ENCODE results near the gene AMOTL1. TPM values are rescaled to one million over a fixed set of nuclear protein-coding genes. Genes with fewer than 3 reads are reported as not detected.

AMOTL1 gene
- total and polyA plus RNA-seq, 2 of the 8 experiments (the other 6 are each of a cell fraction or from before 2014, with no cell fraction given), result 9.0 to 27.6 TPM

DNA sequence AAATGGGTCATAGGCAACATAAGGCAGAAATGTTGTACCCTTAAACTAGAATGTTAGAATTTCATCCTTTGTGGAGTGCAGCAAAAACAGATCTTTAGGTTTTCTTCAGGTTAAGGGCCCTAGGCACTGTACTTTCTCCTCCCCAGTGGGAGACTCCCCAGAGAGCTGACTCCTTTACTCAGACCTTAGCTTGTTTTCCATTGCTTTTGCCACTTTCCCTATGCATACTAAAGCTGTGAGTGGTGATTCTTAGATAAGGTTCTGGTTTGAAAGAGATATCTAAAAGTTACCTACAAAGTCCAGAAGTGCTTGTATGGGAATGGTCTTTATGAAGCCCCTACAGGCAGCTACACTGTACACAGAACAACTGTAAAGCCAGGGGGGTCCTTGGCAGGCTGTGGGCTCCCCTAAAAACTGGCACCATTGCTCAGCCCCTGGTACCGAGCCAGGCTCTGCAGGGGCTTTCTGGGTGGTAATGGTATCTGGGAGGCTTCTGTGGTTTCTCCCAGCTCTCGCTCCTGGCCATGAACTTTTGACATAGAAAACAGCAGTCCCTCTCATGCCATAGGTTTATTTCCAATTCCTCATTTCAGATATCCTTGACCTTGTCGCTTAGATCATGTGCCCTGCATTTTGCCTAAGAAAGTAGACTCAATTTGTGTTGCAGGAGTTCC, 23.2 kb downstream of the AMOTL1 start:
- no peak overlapping the region for H3K4ac ChIP-seq (replicated peaks; ENCODE audit: insufficient read length, low read depth, low read length)
- ChIA-PET CTCF (ENCODE audit: partially characterized antibody) (interaction anchor here (0.6 to 1.3 kb wide), 3 partner anchors 13 to 135 kb away, joined by 3 read pairs; no protein-coding TSS in a partner anchor), POLR2A (ENCODE audit: partially characterized antibody) (no interaction called here)
- H2AK5ac ChIP-seq (ENCODE audit: low read depth, low read length), result no peak overlapping the region
- no peak overlapping the region for H4K91ac ChIP-seq (replicated peaks; ENCODE audit: insufficient read length, low read length)
- H3K14ac ChIP-seq (ENCODE audit: insufficient read length), result no peak overlapping the region
- no peak overlapping the region for H3K56ac ChIP-seq (replicated peaks; ENCODE audit: insufficient read length, low read depth, low read length)
- no peaks in the 10 kb centered on the region for H3K36me3 ChIP-seq (ENCODE audit: control insufficient read depth in 2 of 4, insufficient read depth in 4 of 4, low read length in 3 of 4)
- H2BK12ac ChIP-seq (ENCODE audit: low read depth, low read length), result no peak overlapping the region
- peaks cover 0 to 79% of the 10 kb centered on the region in 2 experiments; a peak in 3 of 4 replicates for H3K79me2 ChIP-seq (ENCODE audit: control insufficient read depth in 1 of 2, insufficient read depth in 2 of 2, low read length in 2 of 2)
- DNase-seq (ENCODE audit: low read depth in 1 of 2, low spot score in 2 of 2) (no peak), FAIRE-seq (no peak)
- H3K79me1 ChIP-seq (ENCODE audit: low read depth, low read length), result peaks cover 7% of the 10 kb centered on the region; the same call in 1 of the 2 replicates
- no peak overlapping the region for H3K4me2 ChIP-seq (ENCODE audit: insufficient read depth in 1 of 2, low read depth in 2 of 2, low read length in 2 of 2)
- peaks cover 2 to 8% of the 10 kb centered on the region in 2 experiments for H4K20me1 ChIP-seq (replicated peaks in 1 of 2; ENCODE audit: control insufficient read depth in 1 of 2, insufficient read depth in 2 of 2, low read length in 2 of 2)
- H3K27me3 ChIP-seq (replicated peaks in 1 of 4; ENCODE audit: control insufficient read depth in 3 of 4, extremely low read depth in 1 of 4, insufficient read depth in 3 of 4, low read length in 3 of 4), result no peaks in the 10 kb centered on the region
- H2AFZ ChIP-seq (ENCODE audit: low read length), result no peak overlapping the region
- H3K9ac ChIP-seq (replicated peaks in 1 of 4; ENCODE audit: extremely low read depth in 1 of 4, low read depth in 3 of 4, low read length in 3 of 4), result no peak overlapping the region
- no peak overlapping the region for H2BK120ac ChIP-seq (replicated peaks; ENCODE audit: low read depth, low read length)
- TF ChIP-seq RFX5 (IDR thresholded peaks at IDR 0.05; ENCODE audit: borderline replicate concordance, low read depth, low read length) (no peak), JUND (IDR thresholded peaks at IDR 0.05; ENCODE audit: low read length) (no peak), GTF2F1 (IDR thresholded peaks at IDR 0.05; ENCODE audit: borderline replicate concordance, low read depth, low read length) (no peak), RAD21 (IDR thresholded peaks at IDR 0.05 in 1 of 2, conservative IDR thresholded peaks at IDR 0.05 in 1 of 2; ENCODE audit: low read depth in 2 of 2, low read length in 2 of 2) (no peak)
- no peaks in the 10 kb centered on the region for H3K23me2 ChIP-seq (ENCODE audit: low read depth, low read length)
- no peak overlapping the region for H3K4me3 ChIP-seq (ENCODE audit: extremely low read depth in 1 of 4, insufficient read depth in 2 of 4, low read depth in 3 of 4, low read length in 4 of 4)
- no peak overlapping the region for H3K23ac ChIP-seq (ENCODE audit: insufficient read length)
- no peak overlapping the region for H3K27ac ChIP-seq (ENCODE audit: low read depth, low read length)
- H3K9me3 ChIP-seq (ENCODE audit: insufficient read depth in 2 of 2, low read depth in 1 of 2, low read length in 1 of 2), result no peaks in the 10 kb centered on the region
- no peaks in the 10 kb centered on the region for H3K4me1 ChIP-seq (replicated peaks in 1 of 4; ENCODE audit: control insufficient read depth in 3 of 4, insufficient read depth in 4 of 4, low read length in 3 of 4)
- H4K5ac ChIP-seq (ENCODE audit: insufficient read length, low read depth, low read length), result no peak overlapping the region
- WGBS, 2 experiments (ENCODE audit: extremely low coverage in 1 of 2, insufficient coverage in 1 of 2, insufficient read length in 1 of 2, insufficient replicate concordance in 2 of 2, low coverage in 1 of 2, low lambda C conversion rate in 2 of 2, missing lambda C conversion rate in 1 of 2), result 81% methylated on average over 3 of the region's 3 CpGs; no CpG with 5 or more reads in 1 of the 2 experiments
- H2BK5ac ChIP-seq (ENCODE audit: low read depth, low read length), result no peak overlapping the region
- no peak overlapping the region for H3K18ac ChIP-seq (ENCODE audit: extremely low read depth, low read length)
- H2BK20ac ChIP-seq (ENCODE audit: low read length), result no peak overlapping the region
- no peak overlapping the region for H4K8ac ChIP-seq (ENCODE audit: extremely low read depth, insufficient read depth, low read length)
- H2BK15ac ChIP-seq (ENCODE audit: low read length), result no peak overlapping the region
